ENCODE data around the gene OVAAL.

GRCh38 chr1:180563026-180563827 is 4.5 kb downstream of the OVAAL start:
- TF ChIP-seq CTCF (IDR thresholded peaks at IDR 0.05) (no peak), POLR2AphosphoS5 (IDR thresholded peaks at IDR 0.05) (no peak), POLR2A (IDR thresholded peaks at IDR 0.05) (no peak)
